SH-SY5Y (cell line): ENCODE measurements around the gene AHRR.

Source experiments
- GATA2 ChIP-seq: IDR thresholded peaks from 2 replicates; pipeline ENCODE4 v1.6.1; 2011; ENCODE audit warnings: mild to moderate bottlenecking, low read depth, low read length
- GATA3 ChIP-seq: IDR thresholded peaks from 2 replicates; pipeline ENCODE4 v1.6.1; 2011; ENCODE audit warnings: low read depth, mild to moderate bottlenecking, low read length, moderate library complexity

DNA sequence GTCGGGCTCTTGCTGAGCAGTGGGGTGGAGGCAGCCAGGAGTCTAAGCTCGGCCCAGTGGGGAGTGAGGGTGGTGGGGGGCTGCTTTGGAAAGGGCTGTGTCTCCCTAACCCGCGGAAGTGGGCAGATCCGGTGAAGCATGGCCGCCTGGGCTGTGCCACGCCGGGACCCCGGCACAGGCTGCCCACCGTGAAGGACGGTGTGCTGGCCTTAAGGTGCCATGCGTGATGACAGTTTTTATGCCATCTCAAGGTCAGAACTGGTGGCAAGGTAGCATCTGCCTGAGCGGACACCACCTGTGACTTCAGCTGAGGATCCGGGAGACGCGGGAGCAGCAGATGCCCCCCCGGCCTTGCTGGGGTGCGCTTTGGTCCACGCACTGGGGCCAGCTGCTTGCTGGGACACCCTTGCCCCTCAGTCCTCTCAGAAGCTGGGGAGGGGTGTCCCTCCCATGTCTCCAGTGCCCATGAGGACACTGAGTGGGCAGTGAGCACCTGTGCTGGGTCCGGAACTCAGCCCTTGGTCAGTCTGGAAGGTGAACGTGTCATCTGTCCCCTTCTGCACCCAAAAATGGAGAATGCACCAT, 53.9 kb downstream of the AHRR start:
- TF ChIP-seq GATA2 = no peak
- no peak for TF ChIP-seq GATA3
